Colonic mucosa (tissue), 4 donors: ENCODE results near the gene AFF2. TPM values are rescaled to one million over a fixed set of nuclear protein-coding genes. Genes with fewer than 3 reads are reported as not detected.

Experiments used
- DNase-seq: peaks from one replicate; pipeline ENCODE4 v3.0.0-alpha.2; 2020
- H3K27ac ChIP-seq: fragments of 200-600 bp; one replicate; pipeline ENCODE4 v1.8.0; 2021
- H3K27me3 ChIP-seq: fragments of 200-600 bp; one replicate; pipeline ENCODE4 v1.8.0; 2021
- H3K36me3 ChIP-seq: fragments of 200-600 bp; one replicate; pipeline ENCODE4 v1.8.0; 2021
- H3K4me1 ChIP-seq: fragments of 200-600 bp; one replicate; pipeline ENCODE4 v1.8.0; 2021; ENCODE audit warnings: mild to moderate bottlenecking
- H3K4me3 ChIP-seq: fragments of 200-600 bp; one replicate; pipeline ENCODE4 v1.8.0; 2021
- H3K9ac ChIP-seq, 2 donors: one replicate each; pipeline ENCODE4 v1.7.0; 2013; ENCODE audit warnings: control low read depth in 2 of 2, low read depth in 2 of 2, low read length in 2 of 2
- H3K9me3 ChIP-seq: fragments of 200-600 bp; one replicate; pipeline ENCODE4 v1.8.0; 2021
- CTCF ChIP-seq: fragments of 200-600 bp; IDR thresholded peaks from one replicate; pipeline ENCODE4 v1.8.0; 2022; ENCODE audit warnings: antibody characterized with exemption, mild to moderate bottlenecking
- intact Hi-C: fragments of 100-400 bp; cut with DNase I; formaldehyde crosslinking; loops from one replicate; pipeline ENCODE4 v1.14.1; 2022
- total RNA-seq, 2 donors: library from RNA; stranded (reverse); fragmentation: NEBNext Ultra II Directional in 1 of 2; extraction: Animal tissue kit (Norgen Biotek cat#: 25700) in 1 of 2; gene quantifications; one replicate each; pipeline ENCODE4 v1.2.1, GENCODE V29; 2021
- donor health status: healthy.
- donor health status: DM: no; HTN: no; CAD: no.
- donor health status: DM: no; HTN: no; CAD: no.

AFF2 gene
- total RNA-seq, 2 donors from 2014 or later, result 0.05 to 0.12 TPM

GRCh38 chrX:149045645-149046210 lies 545.3 kb downstream of the AFF2 start:
- Histone ChIP-seq H3K27ac (no peak overlapping the region), H3K27me3 (no peaks in the 10 kb centered on the region), H3K4me3 (no peak overlapping the region), H3K9me3 (no peaks in the 10 kb centered on the region), H3K4me1 (no peaks in the 10 kb centered on the region), H3K9ac (no peak overlapping the region), H3K36me3 (no peaks in the 10 kb centered on the region)
- intact Hi-C loops, result no loop called here
- DNase-seq, result no peak
- no peak for TF ChIP-seq CTCF
